Fibroblast of pulmonary artery (primary cell): ENCODE data around the gene LYPLAL1.

Experiments used
- DNase-seq: peaks from one replicate; pipeline ENCODE4 v3.0.0-alpha.2; 2010; ENCODE audit warnings: low read depth
- H3K4me3 ChIP-seq: replicated peaks from 2 replicates; pipeline ENCODE4 v1.5.1; 2011; ENCODE audit warnings: low read depth, mild to moderate bottlenecking, control low read depth, low read length, moderate library complexity
- CTCF ChIP-seq: IDR thresholded peaks from 2 replicates; pipeline ENCODE4 v1.5.1; 2011; ENCODE audit warnings: mild to moderate bottlenecking, control low read depth, low read length, inconsistent platforms; ENCODE audit errors: missing control alignments

Gene LYPLAL1

GRCh38 chr1:219176168-219176567, 2.5 kb downstream of the LYPLAL1 start:
- DNase-seq = no peak
- no peak overlapping the region for H3K4me3 ChIP-seq
- no peak for TF ChIP-seq CTCF

- TF ChIP-seq CTCF = no peak
- no peak for DNase-seq
- no peak overlapping the region for H3K4me3 ChIP-seq
Measured at GRCh38 chr1:219177363-219177762, 3.7 kb downstream of the LYPLAL1 start.

GRCh38 chr1:219177940-219178339, 4.3 kb downstream of the LYPLAL1 start:
- no peak for TF ChIP-seq CTCF
- DNase-seq = no peak
- H3K4me3 ChIP-seq = no peak overlapping the region

- DNase-seq = peak; percentile 70
- H3K4me3 ChIP-seq = no peak overlapping the region
- no peak for TF ChIP-seq CTCF
Measured at GRCh38 chr1:219179293-219179692, 5.6 kb downstream of the LYPLAL1 start.

GRCh38 chr1:219184337-219184736, 10.7 kb downstream of the LYPLAL1 start:
- no peak for DNase-seq
- H3K4me3 ChIP-seq = no peak overlapping the region
- TF ChIP-seq CTCF = no peak

- no peak overlapping the region for H3K4me3 ChIP-seq
- TF ChIP-seq CTCF = no peak
- no peak for DNase-seq
Measured at GRCh38 chr1:219185486-219186117, 11.9 kb downstream of the LYPLAL1 start.

- TF ChIP-seq CTCF = no peak
- H3K4me3 ChIP-seq = no peak overlapping the region
- no peak for DNase-seq
Measured at GRCh38 chr1:219188331-219188803, 14.7 kb downstream of the LYPLAL1 start.
